Spleen (tissue), 11 donors: Measurements from ENCODE around the gene SIMC1. TPM values are rescaled to one million over a fixed set of nuclear protein-coding genes. Genes with fewer than 3 reads are reported as not detected.

Experiments
- DNase-seq: peaks from one replicate; pipeline ENCODE4 v3.0.0-alpha.2; 2020
- H3K27ac ChIP-seq, 8 donors: fragments of 200-600 bp; sonication (generic) in 7 of 8; 1 replicate in 4 of 8; 2 replicates in 4 of 8; pipeline versions ENCODE4 v1.5.0 to v1.8.0; 2016 to 2021; ENCODE audit warnings: inconsistent platforms in 4 of 8, mild to moderate bottlenecking in 4 of 8, moderate library complexity in 1 of 8
- H3K27me3 ChIP-seq, 7 donors: fragments of 200-600 bp; sonication (generic) in 6 of 7; replicated peaks in 1 of 7; 1 replicate in 4 of 7; 2 replicates in 3 of 7; pipeline versions ENCODE4 v1.5.0 to v1.8.0; 2016 to 2021; ENCODE audit warnings: inconsistent platforms in 3 of 7, mild to moderate bottlenecking in 1 of 7
- H3K36me3 ChIP-seq, 6 donors: fragments of 200-600 bp; sonication (generic) in 5 of 6; 1 replicate in 4 of 6; 2 replicates in 2 of 6; pipeline versions ENCODE4 v1.5.0 to v1.8.0; 2016 to 2021; ENCODE audit warnings: inconsistent platforms in 2 of 6
- H3K4me1 ChIP-seq, 6 donors: fragments of 200-600 bp; sonication (generic) in 5 of 6; 1 replicate in 3 of 6; 2 replicates in 3 of 6; pipeline versions ENCODE4 v1.5.0 to v1.8.0; 2016 to 2021; ENCODE audit warnings: inconsistent platforms in 3 of 6
- H3K4me3 ChIP-seq, 8 donors: fragments of 200-600 bp; sonication (generic) in 7 of 8; 1 replicate in 4 of 8; 2 replicates in 4 of 8; pipeline versions ENCODE4 v1.5.0 to v1.8.0; 2016 to 2021; ENCODE audit warnings: inconsistent platforms in 4 of 8, mild to moderate bottlenecking in 4 of 8, moderate library complexity in 2 of 8
- H3K9me3 ChIP-seq, 8 donors: fragments of 200-600 bp; sonication (generic) in 7 of 8; 1 replicate in 4 of 8; 2 replicates in 4 of 8; pipeline versions ENCODE4 v1.5.0 to v1.8.0; 2016 to 2021; ENCODE audit warnings: inconsistent platforms in 4 of 8
- CTCF ChIP-seq, 11 experiments: fragments of 200-600 bp in 7 of 11; fragments of 450-650 bp in 4 of 11; sonication (generic) in 4 of 11; IDR thresholded peaks in 8 of 11; conservative IDR thresholded peaks in 3 of 11; 1 replicate in 7 of 11; 2 replicates in 4 of 11; pipeline versions ENCODE4 v1.4.0 to v1.8.0; 2016 to 2021; ENCODE audit warnings: antibody characterized with exemption in 11 of 11, inconsistent platforms in 4 of 11, mild to moderate bottlenecking in 1 of 11
- POLR2A ChIP-seq, 3 donors: fragments of 450-650 bp; IDR thresholded peaks; one replicate each; pipeline ENCODE4 v1.5.1; 2017; ENCODE audit warnings: antibody characterized with exemption in 3 of 3, mild to moderate bottlenecking in 1 of 3
- POLR2AphosphoS5 ChIP-seq, 3 donors: sonication (generic); formaldehyde crosslinking; IDR thresholded peaks; one replicate each; pipeline ENCODE4 v1.5.1; 2017; ENCODE audit warnings: antibody characterized with exemption in 3 of 3
- WGBS, 5 donors: extraction: QIAGEN DNeasy Blood & Tissue Kit in 3 of 5; methylation state at CpG; one replicate each; pipeline versions ENCODE4 v1.1.5 to v1.1.7; 2013 to 2018; 5-methylcytosine and 5-hydroxymethylcytosine counted together
- intact Hi-C: fragments of 100-400 bp; cut with DNase I; formaldehyde crosslinking; loops from one replicate; pipeline ENCODE4 v1.15.0; 2023; ENCODE audit warnings: low total_unique reads
- polyA plus RNA-seq, 3 donors: library from polyadenylated mRNA; stranded (reverse); fragments of 200-250 nt; gene quantifications; one replicate each; pipeline ENCODE4 v1.2.1, GENCODE V29; 2013
- total RNA-seq, 7 donors: library from RNA; depleted of rRNA in 3 of 7; stranded (reverse); fragments of >200 nt in 3 of 7; fragmentation: NEBNext Ultra II Directional in 4 of 7; extraction: Animal tissue kit (Norgen Biotek cat#: 25700) in 4 of 7; gene quantifications; one replicate each; pipeline versions ENCODE4 v1.1.0 to v1.2.1, GENCODE V29; 2016 to 2021
- donor health status: healthy with polysubstance abuse.
- donor health status: DM: no; HTN: no; CAD: no; lungs with moderate emphysema.
- donor health status: DM: no; HTN: no; CAD: no.
- donor health status: Bipolar disorder and iron deficiency.
- donor health status: healthy.
- donor health status: DM: no; HTN: no; CAD: no.
- donor health status: DM: yes; HTN: yes; CAD: no.

The SIMC1 gene
- total and polyA plus RNA-seq, 10 donors: 5.2 to 33.8 (median 25.8) TPM

GRCh38 chr5:176387384-176387925, 149.2 kb downstream of the SIMC1 start:
- Histone ChIP-seq H3K9me3 (no peaks in the 10 kb centered on the region), H3K27ac (peak overlapping the region in 1 of 8 donors; percentile 98), H3K36me3 (peaks cover 0 to 67% (median 45%) of the 10 kb centered on the region in 6 donors), H3K4me3 (peak overlapping the region; percentile 66 to 99 (median 95)), H3K27me3 (no peaks in the 10 kb centered on the region), H3K4me1 (peaks cover 12 to 60% (median 34%) of the 10 kb centered on the region in 6 donors)
- 35 to 38% (median 36%) methylated on average over 8 of the region's 8 CpGs for WGBS, 5 donors
- DNase-seq: peak; percentile 20
- intact Hi-C loops: no loop called here
- TF ChIP-seq CTCF (IDR thresholded peaks at IDR 0.05 in 8 of 11, conservative IDR thresholded peaks at IDR 0.05 in 3 of 11) (no peak), POLR2AphosphoS5 (IDR thresholded peaks at IDR 0.05) (no peak)

GRCh38 chr5:176388003-176388443, 149.8 kb downstream of the SIMC1 start:
- peak overlapping the region in 7 of 8 donors; percentile 88 to 98 (median 97) for H3K27ac ChIP-seq
- intact Hi-C loops: no loop called here
- H3K36me3 ChIP-seq: peaks cover 0 to 67% (median 46%) of the 10 kb centered on the region in 6 donors
- peaks cover 12 to 61% (median 37%) of the 10 kb centered on the region in 6 donors for H3K4me1 ChIP-seq
- no peaks in the 10 kb centered on the region for H3K27me3 ChIP-seq
- no peak for DNase-seq
- WGBS, 5 donors: 0 to 1% (median 0%) methylated on average over 12 to 29 of the region's 29 CpGs
- TF ChIP-seq POLR2AphosphoS5 (IDR thresholded peaks at IDR 0.05) (no peak), CTCF (IDR thresholded peaks at IDR 0.05 in 8 of 11, conservative IDR thresholded peaks at IDR 0.05 in 3 of 11) (no peak), POLR2A (IDR thresholded peaks at IDR 0.05) (no peak)
- peak overlapping the region; percentile 66 to 99 (median 95) for H3K4me3 ChIP-seq
- no peaks in the 10 kb centered on the region for H3K9me3 ChIP-seq

GRCh38 chr5:176388444-176389134, 150.4 kb downstream of the SIMC1 start, which contains the start of the genes HIGD2A and NOP16:
HIGD2A (plus strand) TSS chr5:176388751; CDS start chr5:176388820, 69 bp downstream.
NOP16 (minus strand) TSS chr5:176388598; CDS start chr5:176388539, 59 bp downstream.
- intact Hi-C loops: no loop called here
- DNase-seq: peak; percentile 99
- 0 to 1% (median 1%) methylated on average over 41 to 47 of the region's 47 CpGs for WGBS, 5 donors
- Histone ChIP-seq H3K9me3 (no peaks in the 10 kb centered on the region), H3K27ac (peak within 1 kb of the TSS; percentile 88 to 98 (median 97)), H3K4me3 (peak within 1 kb of the TSS; percentile 66 to 99 (median 95)), H3K4me1 (peaks cover 12 to 61% (median 37%) of the 10 kb centered on the region in 6 donors), H3K27me3 (no peaks in the 10 kb centered on the region), H3K36me3 (peaks cover 0 to 67% (median 42%) of the 10 kb centered on the region in 6 donors)
- TF ChIP-seq POLR2AphosphoS5 (IDR thresholded peaks at IDR 0.05) (peak; percentile 76 to 92 (median 87)), POLR2A (IDR thresholded peaks at IDR 0.05) (no peak), CTCF (IDR thresholded peaks at IDR 0.05 in 8 of 11, conservative IDR thresholded peaks at IDR 0.05 in 3 of 11) (peak in 10 of 11 experiments; percentile 9 to 66 (median 51))
